HG03139 (cell line): ENCODE data around the gene DCTN3.
"Not testable (repeated sequence)": the region's sequence is repeated elsewhere in the genome, so short reads cannot be mapped to it uniquely, and the experiment has no call there.

Experiments
- ATAC-seq: cut with Tn5 transposase; IDR thresholded peaks from one replicate; pipeline ENCODE4 v1.9.1; 2021; ENCODE audit not compliant: unreplicated experiment

The DCTN3 gene

GRCh38 chr9:34647084-34647403 lies 26.7 kb upstream of the DCTN3 start:
- no peak for ATAC-seq

- peak; percentile 80 for ATAC-seq
These were observed 26.2 kb upstream of the DCTN3 start, which contains the start of gene GALT for GRCh38 chr9:34646211-34647083. GALT (plus strand) TSS chr9:34646675; CDS start chr9:34646705, 30 bp downstream.

GRCh38 chr9:34644766-34645314 lies 24.5 kb upstream of the DCTN3 start:
- no peak for ATAC-seq

- no peak for ATAC-seq
These were observed 22.4 kb upstream of the DCTN3 start for GRCh38 chr9:34642679-34643078.

- not testable (repeated sequence) for ATAC-seq
These were observed 19.0 kb upstream of the DCTN3 start for GRCh38 chr9:34639322-34639721.

GRCh38 chr9:34638138-34638445 lies 17.8 kb upstream of the DCTN3 start:
- no peak for ATAC-seq

GRCh38 chr9:34637356-34638137 lies 17.3 kb upstream of the DCTN3 start, which contains the start of gene SIGMAR1:
SIGMAR1 (minus strand) TSS chr9:34637787; CDS start chr9:34637697, 90 bp downstream.
- ATAC-seq, result peak; percentile 68

- no peak for ATAC-seq
These were observed 16.6 kb upstream of the DCTN3 start for GRCh38 chr9:34636791-34637355.

- ATAC-seq, result no peak
These were observed 15.3 kb upstream of the DCTN3 start for GRCh38 chr9:34635556-34635955.

- ATAC-seq, result no peak
These were observed 14.4 kb upstream of the DCTN3 start for GRCh38 chr9:34634551-34635248.

- ATAC-seq, result no peak
These were observed 13.7 kb upstream of the DCTN3 start for GRCh38 chr9:34633851-34634550.

- ATAC-seq, result no peak
These were observed 12.9 kb upstream of the DCTN3 start for GRCh38 chr9:34633166-34633565.

- no peak for ATAC-seq
These were observed 10.3 kb upstream of the DCTN3 start for GRCh38 chr9:34630402-34631154.

GRCh38 chr9:34629491-34629808 lies 9.2 kb upstream of the DCTN3 start:
- ATAC-seq, result no peak

- no peak for ATAC-seq
These were observed 8.6 kb upstream of the DCTN3 start, which contains the start of gene ARID3C for GRCh38 chr9:34628656-34629490. ARID3C (minus strand) TSS chr9:34629066; CDS start chr9:34628014, 1,052 bp downstream.

- no peak for ATAC-seq
These were observed 7.7 kb upstream of the DCTN3 start for GRCh38 chr9:34627716-34628655.

GRCh38 chr9:34625186-34625486 lies 4.8 kb upstream of the DCTN3 start:
- no peak for ATAC-seq
